SK-N-SH treated with all-trans-retinoic acid at 6 μM for 48 hours (cell line): ENCODE measurements around the gene SLC24A4.

Experiments used
- ATAC-seq: fragments of 200-7000 bp; cut with Tn5 transposase; 3 replicates; pipeline ENCODE4 v1.9.1; 2020; ENCODE audit warnings: mild to moderate bottlenecking, moderate library complexity
- CREB5 ChIP-seq: fragments of 250-450 bp; sonication (Bioruptor Pico); IDR thresholded peaks from 2 replicates; pipeline ENCODE4 v1.5.1; 2020; ENCODE audit warnings: low read depth, mild to moderate bottlenecking, moderate library complexity
- CSDC2 ChIP-seq: fragments of 250-450 bp; sonication (Bioruptor Pico); IDR thresholded peaks from 2 replicates; pipeline ENCODE4 v1.5.0; 2020; ENCODE audit warnings: mild to moderate bottlenecking, moderate library complexity
- CSRNP3 ChIP-seq: fragments of 250-450 bp; sonication (Bioruptor Pico); IDR thresholded peaks from 2 replicates; pipeline ENCODE4 v1.5.1; 2021; ENCODE audit warnings: mild to moderate bottlenecking, moderate library complexity
- ESRRG ChIP-seq: fragments of 250-450 bp; sonication (Bioruptor Pico); IDR thresholded peaks from 2 replicates; pipeline ENCODE4 v1.6.1; 2021; ENCODE audit warnings: mild to moderate bottlenecking
- GLIS3 ChIP-seq: fragments of 250-450 bp; sonication (Bioruptor Pico); IDR thresholded peaks from 2 replicates; pipeline ENCODE4 v1.5.0; 2020; ENCODE audit warnings: mild to moderate bottlenecking, moderate library complexity
- ISL1 ChIP-seq: fragments of 250-450 bp; sonication (Bioruptor Pico); IDR thresholded peaks from 2 replicates; pipeline ENCODE4 v2.1.2; 2022; ENCODE audit warnings: mild to moderate bottlenecking, moderate library complexity
- OSR1 ChIP-seq: fragments of 250-450 bp; sonication (Bioruptor Pico); IDR thresholded peaks from 2 replicates; pipeline ENCODE4 v1.8.0; 2022; ENCODE audit warnings: moderate library complexity, mild to moderate bottlenecking, inconsistent platforms
- POU6F1 ChIP-seq: fragments of 250-450 bp; sonication (Bioruptor Pico); IDR thresholded peaks from 2 replicates; pipeline ENCODE4 v1.8.0; 2021; ENCODE audit warnings: low read depth, mild to moderate bottlenecking, moderate library complexity, borderline replicate concordance
- RARB ChIP-seq: fragments of 250-450 bp; sonication (Bioruptor Pico); IDR thresholded peaks from 2 replicates; pipeline ENCODE4 v1.8.0; 2021; ENCODE audit warnings: mild to moderate bottlenecking, moderate library complexity
- TCF4 ChIP-seq: fragments of 250-450 bp; sonication (Bioruptor Pico); IDR thresholded peaks from 2 replicates; pipeline ENCODE4 v1.8.0; 2021; ENCODE audit warnings: mild to moderate bottlenecking, moderate library complexity, borderline replicate concordance
- TOX ChIP-seq: fragments of 250-450 bp; sonication (Bioruptor Pico); IDR thresholded peaks from 2 replicates; pipeline ENCODE4 v1.8.0; 2021; ENCODE audit warnings: mild to moderate bottlenecking, moderate library complexity, borderline replicate concordance
- TSHZ2 ChIP-seq: fragments of 250-450 bp; sonication (Bioruptor Pico); IDR thresholded peaks from 2 replicates; pipeline ENCODE4 v1.5.0; 2020; ENCODE audit warnings: mild to moderate bottlenecking, moderate library complexity
- ZC3H10 ChIP-seq: fragments of 250-450 bp; sonication (Bioruptor Pico); IDR thresholded peaks from 2 replicates; pipeline ENCODE4 v1.5.1; 2021; ENCODE audit warnings: mild to moderate bottlenecking, moderate library complexity
- ZFP3 ChIP-seq: fragments of 250-450 bp; sonication (Bioruptor Pico); IDR thresholded peaks from 2 replicates; pipeline ENCODE4 v1.5.0; 2020; ENCODE audit warnings: mild to moderate bottlenecking, moderate library complexity
- ZFP30 ChIP-seq: fragments of 450-650 bp; formaldehyde crosslinking; IDR thresholded peaks from 2 replicates; pipeline ENCODE4 v1.5.0; 2022; ENCODE audit warnings: mild to moderate bottlenecking, moderate library complexity
- ZNF565 ChIP-seq: fragments of 450-650 bp; formaldehyde crosslinking; conservative IDR thresholded peaks from 2 replicates; pipeline ENCODE4 v1.5.0; 2020; ENCODE audit warnings: low read depth, mild to moderate bottlenecking, moderate library complexity
- ZNF70 ChIP-seq: fragments of 450-650 bp; formaldehyde crosslinking; IDR thresholded peaks from 2 replicates; pipeline ENCODE4 v1.5.0; 2020; ENCODE audit warnings: mild to moderate bottlenecking, moderate library complexity
- TF ChIP-seq, protein P1 (sequence below): fragments of 250-450 bp; sonication (Bioruptor Pico); IDR thresholded peaks from 2 replicates; pipeline ENCODE4 v1.8.0; 2020; ENCODE audit warnings: mild to moderate bottlenecking, moderate library complexity, borderline replicate concordance

SLC24A4 gene

DNA sequence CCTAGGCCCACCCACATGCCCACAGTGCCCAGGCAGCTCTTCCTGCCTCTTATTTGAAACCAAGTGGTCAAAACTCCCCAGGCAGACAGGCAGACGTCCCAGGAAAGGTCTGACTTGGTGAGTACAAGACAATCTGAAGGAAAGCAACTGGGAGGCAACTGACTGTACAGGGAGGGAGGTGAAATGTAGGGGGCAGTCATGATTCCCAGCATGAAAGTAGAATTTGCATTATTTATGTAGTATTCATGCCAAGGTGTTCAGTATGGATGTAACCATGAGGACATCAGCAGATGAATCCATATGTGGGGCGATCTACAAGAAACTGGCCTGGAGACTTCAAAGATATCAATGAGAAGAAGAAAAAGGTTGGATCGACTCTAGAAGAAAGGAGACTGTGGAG lies 46.1 kb downstream of the SLC24A4 start:
- ATAC-seq = no peak
- no peak for TF ChIP-seq ZNF70 (CRISPR knock-in tag)
- no peak for TF ChIP-seq GLIS3 (CRISPR knock-in tag)
- TF ChIP-seq ZC3H10 (CRISPR knock-in tag) = no peak
- no peak for TF ChIP-seq ESRRG
- no peak for TF ChIP-seq OSR1 (CRISPR knock-in tag)
- no peak for TF ChIP-seq TCF4 (CRISPR knock-in tag)

DNA sequence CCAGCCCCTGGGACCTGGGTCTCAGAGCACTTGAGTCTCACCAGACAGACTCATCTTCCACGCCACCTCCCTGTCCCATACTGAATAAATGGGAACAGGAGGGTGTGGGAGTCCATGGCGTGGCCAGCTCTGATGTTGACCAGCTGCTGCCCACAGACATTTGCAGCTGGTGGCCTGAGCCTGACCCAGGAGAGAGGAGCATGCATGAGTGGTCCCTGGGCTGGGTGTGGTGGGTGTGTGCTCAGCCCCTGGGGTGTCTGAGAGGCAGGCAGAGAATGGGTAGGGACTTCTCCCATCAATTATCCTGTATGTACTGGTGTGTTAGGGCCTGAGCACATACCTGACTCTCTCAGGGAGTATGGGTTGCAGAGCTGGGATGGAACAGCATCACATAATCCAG lies 49.3 kb downstream of the SLC24A4 start:
- no peak for TF ChIP-seq TCF4 (CRISPR knock-in tag)
- TF ChIP-seq RARB = no peak
- TF ChIP-seq ZNF565 = no peak
- TF ChIP-seq CSRNP3 (CRISPR knock-in tag) = no peak
- TF ChIP-seq CREB5 (CRISPR knock-in tag) = no peak
- no peak for ATAC-seq

DNA sequence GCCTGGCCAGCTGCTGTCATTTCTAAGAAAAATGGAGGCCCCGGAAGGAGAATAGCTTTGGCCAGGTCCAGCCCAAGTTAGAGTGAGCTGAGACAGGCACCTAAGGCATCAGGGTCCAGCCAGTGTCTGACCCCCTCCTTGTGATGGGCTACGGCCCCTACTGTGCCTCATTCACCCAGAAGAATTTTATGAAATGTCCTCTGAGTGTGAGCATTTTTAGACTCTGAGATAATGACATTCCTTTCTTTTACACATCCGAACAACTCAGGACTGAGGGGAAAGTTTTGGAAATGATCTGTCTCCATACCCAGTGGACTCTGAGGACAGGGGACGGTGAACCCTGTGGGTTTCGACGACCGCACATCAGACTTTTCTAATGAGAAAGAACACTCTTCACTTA lies 50.4 kb downstream of the SLC24A4 start:
- ATAC-seq = no peak; the same call in 2 of the 3 replicates

More for the DNA sequence above, 50.4 kb downstream of the SLC24A4 start:
- TF ChIP-seq TOX (CRISPR knock-in tag) (no peak), OSR1 (CRISPR knock-in tag) (no peak), TSHZ2 (no peak), ZC3H10 (CRISPR knock-in tag) (no peak), ISL1 (CRISPR knock-in tag) (no peak), POU6F1 (CRISPR knock-in tag) (no peak), ZNF565 (no peak), ZNF70 (CRISPR knock-in tag) (no peak), CSDC2 (no peak), ZFP30 (CRISPR knock-in tag) (no peak), ZFP3 (no peak), RARB (no peak), CSRNP3 (CRISPR knock-in tag) (no peak)
- TF ChIP-seq, protein P1, sequence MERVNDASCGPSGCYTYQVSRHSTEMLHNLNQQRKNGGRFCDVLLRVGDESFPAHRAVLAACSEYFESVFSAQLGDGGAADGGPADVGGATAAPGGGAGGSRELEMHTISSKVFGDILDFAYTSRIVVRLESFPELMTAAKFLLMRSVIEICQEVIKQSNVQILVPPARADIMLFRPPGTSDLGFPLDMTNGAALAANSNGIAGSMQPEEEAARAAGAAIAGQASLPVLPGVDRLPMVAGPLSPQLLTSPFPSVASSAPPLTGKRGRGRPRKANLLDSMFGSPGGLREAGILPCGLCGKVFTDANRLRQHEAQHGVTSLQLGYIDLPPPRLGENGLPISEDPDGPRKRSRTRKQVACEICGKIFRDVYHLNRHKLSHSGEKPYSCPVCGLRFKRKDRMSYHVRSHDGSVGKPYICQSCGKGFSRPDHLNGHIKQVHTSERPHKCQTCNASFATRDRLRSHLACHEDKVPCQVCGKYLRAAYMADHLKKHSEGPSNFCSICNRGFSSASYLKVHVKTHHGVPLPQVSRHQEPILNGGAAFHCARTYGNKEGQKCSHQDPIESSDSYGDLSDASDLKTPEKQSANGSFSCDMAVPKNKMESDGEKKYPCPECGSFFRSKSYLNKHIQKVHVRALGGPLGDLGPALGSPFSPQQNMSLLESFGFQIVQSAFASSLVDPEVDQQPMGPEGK (CRISPR knock-in tag) = no peak
